Peyer's patch (tissue), 4 donors: ENCODE results near the gene PRPF31. TPM values are rescaled to one million over a fixed set of nuclear protein-coding genes. Genes with fewer than 3 reads are reported as not detected.
A peak's percentile ranks its signal among the peaks of the same experiment; 100 is the strongest.

Experiments
- DNase-seq, 3 donors: peaks; one replicate each; pipeline ENCODE4 v3.0.0-alpha.2; 2017 to 2019
- H3K27ac ChIP-seq, 4 donors: fragments of 200-600 bp; sonication (generic); one replicate each; pipeline ENCODE4 v1.5.1; 2016 to 2019
- H3K27me3 ChIP-seq, 2 donors: fragments of 200-600 bp; sonication (generic); one replicate each; pipeline ENCODE4 v1.5.1; 2019
- H3K36me3 ChIP-seq, 3 donors: fragments of 200-600 bp; sonication (generic); one replicate each; pipeline ENCODE4 v1.5.1; 2016 to 2019
- H3K4me1 ChIP-seq, 4 donors: fragments of 200-600 bp; sonication (generic); one replicate each; pipeline ENCODE4 v1.5.1; 2016 to 2019
- H3K4me3 ChIP-seq, 4 donors: fragments of 200-600 bp; sonication (generic); 1 replicate in 3 of 4; 2 replicates in 1 of 4; pipeline ENCODE4 v1.5.1; 2016 to 2019; ENCODE audit warnings: mild to moderate bottlenecking in 1 of 4
- H3K9me3 ChIP-seq, 4 donors: fragments of 200-600 bp; sonication (generic); one replicate each; pipeline ENCODE4 v1.5.1; 2016 to 2019; ENCODE audit warnings: mild to moderate bottlenecking in 1 of 4
- POLR2A ChIP-seq, 2 donors: fragments of 450-650 bp; IDR thresholded peaks; one replicate each; pipeline ENCODE4 v1.5.1; 2017; ENCODE audit warnings: antibody characterized with exemption in 2 of 2, mild to moderate bottlenecking in 2 of 2, moderate library complexity in 2 of 2
- total RNA-seq, 4 donors: library from RNA; depleted of rRNA; stranded (reverse); fragments of >200 nt; gene quantifications; one replicate each; pipeline ENCODE4 v1.1.0, GENCODE V29; 2016
- TF ChIP-seq, protein P1 (sequence below), 6 experiments: fragments of 450-650 bp in 4 of 6; fragments of 200-600 bp in 2 of 6; sonication (generic) in 1 of 6; IDR thresholded peaks; one replicate each; pipeline ENCODE4 v1.5.1; 2017 to 2019; ENCODE audit warnings: antibody characterized with exemption in 6 of 6, mild to moderate bottlenecking in 3 of 6, moderate library complexity in 1 of 6

Gene PRPF31
- total RNA-seq, 4 donors from 2014 or later, result 23.3 to 75.1 (median 41.4) TPM

- TF ChIP-seq, protein P1, sequence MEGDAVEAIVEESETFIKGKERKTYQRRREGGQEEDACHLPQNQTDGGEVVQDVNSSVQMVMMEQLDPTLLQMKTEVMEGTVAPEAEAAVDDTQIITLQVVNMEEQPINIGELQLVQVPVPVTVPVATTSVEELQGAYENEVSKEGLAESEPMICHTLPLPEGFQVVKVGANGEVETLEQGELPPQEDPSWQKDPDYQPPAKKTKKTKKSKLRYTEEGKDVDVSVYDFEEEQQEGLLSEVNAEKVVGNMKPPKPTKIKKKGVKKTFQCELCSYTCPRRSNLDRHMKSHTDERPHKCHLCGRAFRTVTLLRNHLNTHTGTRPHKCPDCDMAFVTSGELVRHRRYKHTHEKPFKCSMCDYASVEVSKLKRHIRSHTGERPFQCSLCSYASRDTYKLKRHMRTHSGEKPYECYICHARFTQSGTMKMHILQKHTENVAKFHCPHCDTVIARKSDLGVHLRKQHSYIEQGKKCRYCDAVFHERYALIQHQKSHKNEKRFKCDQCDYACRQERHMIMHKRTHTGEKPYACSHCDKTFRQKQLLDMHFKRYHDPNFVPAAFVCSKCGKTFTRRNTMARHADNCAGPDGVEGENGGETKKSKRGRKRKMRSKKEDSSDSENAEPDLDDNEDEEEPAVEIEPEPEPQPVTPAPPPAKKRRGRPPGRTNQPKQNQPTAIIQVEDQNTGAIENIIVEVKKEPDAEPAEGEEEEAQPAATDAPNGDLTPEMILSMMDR (IDR thresholded peaks at IDR 0.05), result no peak
- TF ChIP-seq POLR2A (IDR thresholded peaks at IDR 0.05), result no peak
- peaks cover 0 to 50% (median 0%) of the 10 kb centered on the region in 3 donors for H3K36me3 ChIP-seq
- peak in 1 of 3 donors; percentile 39 for DNase-seq
Observed at GRCh38 chr19:54104998-54105715, 10.4 kb upstream of the PRPF31 start.

GRCh38 chr19:54105796-54106195 is 9.8 kb upstream of the PRPF31 start:
- Histone ChIP-seq H3K4me3 (no peak overlapping the region), H3K27ac (no peak overlapping the region), H3K4me1 (peaks cover 0 to 17% (median 7%) of the 10 kb centered on the region in 4 donors), H3K27me3 (no peaks in the 10 kb centered on the region), H3K9me3 (no peaks in the 10 kb centered on the region), H3K36me3 (peaks cover 0 to 56% (median 0%) of the 10 kb centered on the region in 3 donors)
- TF ChIP-seq, protein P1 (IDR thresholded peaks at IDR 0.05), result no peak
- no peak for TF ChIP-seq POLR2A (IDR thresholded peaks at IDR 0.05)
- peak in 1 of 3 donors; percentile 9 for DNase-seq

More at GRCh38 chr19:54104998-54105715, 10.4 kb upstream of the PRPF31 start:
- Histone ChIP-seq H3K27ac (no peak overlapping the region), H3K4me3 (no peak overlapping the region), H3K4me1 (peaks cover 0 to 17% (median 7%) of the 10 kb centered on the region in 4 donors), H3K27me3 (no peaks in the 10 kb centered on the region), H3K9me3 (no peaks in the 10 kb centered on the region)

DNA sequence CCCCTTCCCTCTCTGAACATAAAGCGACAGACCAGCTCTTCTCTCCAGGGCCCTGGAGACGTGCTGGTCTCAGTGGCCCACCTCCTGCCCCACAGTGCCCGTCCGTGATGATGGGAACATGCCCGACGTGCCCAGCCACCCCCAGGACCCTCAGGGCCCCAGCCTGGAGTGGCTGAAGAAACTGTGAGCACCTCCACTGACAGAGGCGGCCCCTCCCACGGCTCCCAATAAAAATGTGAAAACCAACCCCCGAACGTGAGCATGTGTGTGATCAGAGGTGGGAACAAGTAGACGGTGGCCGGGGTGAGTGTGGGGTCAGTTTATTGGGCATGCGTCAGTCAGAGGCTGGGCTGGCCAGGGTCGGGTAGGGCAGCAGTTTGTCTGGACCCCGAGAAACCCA is 8.8 kb upstream of the PRPF31 start:
- Histone ChIP-seq H3K4me1 (peaks cover 0 to 17% (median 7%) of the 10 kb centered on the region in 4 donors), H3K9me3 (no peaks in the 10 kb centered on the region), H3K4me3 (no peak overlapping the region), H3K36me3 (peaks cover 0 to 61% (median 0%) of the 10 kb centered on the region in 3 donors), H3K27me3 (no peaks in the 10 kb centered on the region), H3K27ac (no peak overlapping the region)
- peak in 1 of 3 donors; percentile 42 for DNase-seq
- TF ChIP-seq, protein P1 (IDR thresholded peaks at IDR 0.05), result no peak
- no peak for TF ChIP-seq POLR2A (IDR thresholded peaks at IDR 0.05)

DNA sequence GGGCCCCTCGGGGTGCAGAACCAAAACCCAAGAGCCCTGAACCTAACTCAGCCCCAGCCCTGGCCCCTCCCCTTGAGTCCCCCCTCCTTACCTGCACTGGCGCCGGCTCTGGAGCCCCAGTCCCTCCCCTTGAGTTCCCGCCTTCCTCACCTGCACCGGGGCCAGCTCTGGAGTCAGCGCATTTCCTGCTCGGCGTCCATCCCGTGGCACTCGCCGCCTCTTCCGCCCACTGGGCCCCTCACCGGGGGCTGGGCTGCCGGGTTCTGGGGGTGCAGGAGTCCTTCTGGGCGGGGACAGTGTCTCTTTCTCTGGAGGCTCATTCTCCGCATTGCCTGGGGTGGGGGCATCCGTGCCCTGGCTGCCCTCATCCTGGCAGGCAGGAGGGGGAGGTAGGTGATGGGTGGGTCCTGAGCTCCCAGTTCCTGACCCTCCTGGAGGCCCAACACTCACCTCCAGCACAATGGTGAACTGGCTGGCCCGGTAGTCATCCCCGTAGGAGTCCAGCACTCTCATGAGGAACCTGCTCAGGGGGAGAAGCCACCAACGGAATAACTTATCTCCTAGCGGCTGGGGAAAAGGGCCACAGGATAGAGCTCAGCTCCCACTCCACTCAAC is 7.6 kb upstream of the PRPF31 start:
- Histone ChIP-seq H3K9me3 (no peaks in the 10 kb centered on the region), H3K36me3 (peaks cover 0 to 61% (median 0%) of the 10 kb centered on the region in 3 donors), H3K4me3 (no peak overlapping the region), H3K4me1 (peaks cover 0 to 17% (median 7%) of the 10 kb centered on the region in 4 donors), H3K27ac (no peak overlapping the region), H3K27me3 (no peaks in the 10 kb centered on the region)
- TF ChIP-seq, protein P1 (IDR thresholded peaks at IDR 0.05), result no peak
- TF ChIP-seq POLR2A (IDR thresholded peaks at IDR 0.05), result no peak
- peak in 1 of 3 donors; percentile 42 for DNase-seq

- no peaks in the 10 kb centered on the region for H3K9me3 ChIP-seq
- no peaks in the 10 kb centered on the region for H3K27me3 ChIP-seq
- no peak overlapping the region for H3K4me3 ChIP-seq
- TF ChIP-seq POLR2A (IDR thresholded peaks at IDR 0.05), result no peak
- TF ChIP-seq, protein P1 (IDR thresholded peaks at IDR 0.05), result no peak
- H3K27ac ChIP-seq, result no peak overlapping the region
- no peak for DNase-seq
- H3K4me1 ChIP-seq, result peaks cover 0 to 16% (median 3%) of the 10 kb centered on the region in 4 donors
- peaks cover 0 to 63% (median 0%) of the 10 kb centered on the region in 3 donors for H3K36me3 ChIP-seq
Observed at GRCh38 chr19:54108496-54108895, 7.1 kb upstream of the PRPF31 start.
